Kidney (tissue), 14 donors: ENCODE results near the gene LRRFIP1. TPM values are rescaled to one million over a fixed set of nuclear protein-coding genes. Genes with fewer than 3 reads are reported as not detected.
A peak's percentile ranks its signal among the peaks of the same experiment; 100 is the strongest.

Experiments
- DNase-seq, 5 donors: peaks; one replicate each; pipeline ENCODE4 v3.0.0-alpha.2; 2013 to 2020
- FAIRE-seq: peaks from 2 replicates; lab custom pipeline; 2012; peaks lifted over from hg19 to GRCh38; lab: Jason Lieb, UNC
- H3K27ac ChIP-seq, 2 donors: one replicate each; pipeline ENCODE4 v1.7.0; 2013; ENCODE audit warnings: low read depth in 2 of 2, low read length in 2 of 2, inconsistent platforms in 1 of 2
- H3K27me3 ChIP-seq: one replicate; pipeline ENCODE4 v1.7.1; 2013; ENCODE audit warnings: low read length, inconsistent platforms; ENCODE audit not compliant: control insufficient read depth, insufficient read depth
- H3K36me3 ChIP-seq, 3 donors: one replicate each; pipeline versions ENCODE4 v1.7.0 to v1.7.1; 2013; ENCODE audit warnings: low read length in 3 of 3, control low read depth in 1 of 3, inconsistent platforms in 1 of 3; ENCODE audit not compliant: insufficient read depth in 3 of 3, control insufficient read depth in 2 of 3
- H3K4me1 ChIP-seq, 3 donors: one replicate each; pipeline versions ENCODE4 v1.7.0 to v1.7.1; 2013; ENCODE audit warnings: low read length in 3 of 3, inconsistent platforms in 1 of 3, low read depth in 1 of 3; ENCODE audit not compliant: control insufficient read depth in 2 of 3, insufficient read depth in 2 of 3
- H3K4me3 ChIP-seq, 3 donors: one replicate each; pipeline versions ENCODE4 v1.7.0 to v1.8.1; 2013; ENCODE audit warnings: low read length in 3 of 3, control low read depth in 1 of 3, inconsistent platforms in 1 of 3
- H3K9ac ChIP-seq, 3 donors: one replicate each; pipeline versions ENCODE4 v1.7.0 to v1.7.1; 2013; ENCODE audit warnings: low read length in 3 of 3, control low read depth in 1 of 3, inconsistent platforms in 1 of 3
- H3K9me3 ChIP-seq, 3 donors: one replicate each; pipeline versions ENCODE4 v1.7.0 to v1.7.1; 2013; ENCODE audit warnings: low read length in 3 of 3, control low read depth in 1 of 3, inconsistent platforms in 1 of 3; ENCODE audit not compliant: control insufficient read depth in 2 of 3, insufficient read depth in 1 of 3
- intact Hi-C: fragments of 100-400 bp; cut with DNase I; formaldehyde crosslinking; loops from one replicate; pipeline ENCODE4 v1.11.1; 2022
- polyA plus RNA-seq: library from polyadenylated mRNA; stranded (reverse); fragments of 350-450 nt; fragmentation: Illumina TruSeq; extraction: RNeasy Lipid Tissue Mini Kit (QIAGEN cat#74804); gene quantifications from one replicate; pipeline ENCODE4 v1.2.3, GENCODE V29; 2014; ENCODE audit warnings: low read depth, low replicate concordance; ENCODE audit not compliant: insufficient read depth
- total RNA-seq: library from RNA; stranded (reverse); fragmentation: NEBNext Ultra II Directional; extraction: Animal tissue kit (Norgen Biotek cat#: 25700); gene quantifications from one replicate; pipeline ENCODE4 v1.2.1, GENCODE V29; 2021
- TF ChIP-seq, protein P1 (sequence below): IDR thresholded peaks from 3 replicates; pipeline ENCODE4 v1.5.1; 2012; ENCODE audit warnings: mild to moderate bottlenecking, moderate library complexity, borderline replicate concordance; ENCODE audit not compliant: insufficient read depth; ENCODE audit errors: extremely low read depth
- donor health status: control.
- donor health status: control.
- donor health status: control.
- donor health status: control.
- donor health status: control.
- donor health status: DM: yes; HTN: yes; CAD: no.
- donor health status: Normal renal cell carcinoma (clear cell type).

The LRRFIP1 gene
- total and polyA plus RNA-seq, 2 donors from 2014 or later: 39.1 to 204 TPM

DNA sequence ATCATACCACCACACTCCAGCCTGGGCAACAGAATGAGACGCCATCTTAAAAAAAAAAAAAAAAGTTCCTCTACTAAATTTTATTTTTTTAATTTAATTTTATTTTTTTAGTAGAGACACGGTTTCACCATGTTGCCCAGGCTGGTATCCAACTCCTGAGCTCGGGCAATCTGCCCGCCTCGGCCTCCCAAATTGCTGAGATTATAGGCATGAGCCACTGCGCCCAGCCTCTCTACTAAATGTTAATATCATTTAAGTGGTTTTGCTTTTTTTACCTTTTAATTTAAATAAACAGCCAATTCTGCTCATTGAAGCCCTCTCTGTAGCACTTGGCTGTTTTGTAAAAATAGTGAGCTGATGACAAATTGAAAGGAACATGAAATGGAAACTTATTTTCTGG is 46.1 kb upstream of the LRRFIP1 start:
- intact Hi-C loops: loop anchor here (10.0 kb wide), 1 partner anchor 163 kb away; no protein-coding TSS in a partner anchor
- no peaks in the 10 kb centered on the region for H3K9me3 ChIP-seq
- H3K4me1 ChIP-seq: peaks cover 0 to 16% (median 7%) of the 10 kb centered on the region in 3 donors
- H3K27me3 ChIP-seq: no peaks in the 10 kb centered on the region
- H3K36me3 ChIP-seq: peaks cover 0 to 19% (median 12%) of the 10 kb centered on the region in 3 donors
- DNase-seq (peak in 1 of 5 donors; percentile 53), FAIRE-seq (no peak)
- TF ChIP-seq, protein P1, sequence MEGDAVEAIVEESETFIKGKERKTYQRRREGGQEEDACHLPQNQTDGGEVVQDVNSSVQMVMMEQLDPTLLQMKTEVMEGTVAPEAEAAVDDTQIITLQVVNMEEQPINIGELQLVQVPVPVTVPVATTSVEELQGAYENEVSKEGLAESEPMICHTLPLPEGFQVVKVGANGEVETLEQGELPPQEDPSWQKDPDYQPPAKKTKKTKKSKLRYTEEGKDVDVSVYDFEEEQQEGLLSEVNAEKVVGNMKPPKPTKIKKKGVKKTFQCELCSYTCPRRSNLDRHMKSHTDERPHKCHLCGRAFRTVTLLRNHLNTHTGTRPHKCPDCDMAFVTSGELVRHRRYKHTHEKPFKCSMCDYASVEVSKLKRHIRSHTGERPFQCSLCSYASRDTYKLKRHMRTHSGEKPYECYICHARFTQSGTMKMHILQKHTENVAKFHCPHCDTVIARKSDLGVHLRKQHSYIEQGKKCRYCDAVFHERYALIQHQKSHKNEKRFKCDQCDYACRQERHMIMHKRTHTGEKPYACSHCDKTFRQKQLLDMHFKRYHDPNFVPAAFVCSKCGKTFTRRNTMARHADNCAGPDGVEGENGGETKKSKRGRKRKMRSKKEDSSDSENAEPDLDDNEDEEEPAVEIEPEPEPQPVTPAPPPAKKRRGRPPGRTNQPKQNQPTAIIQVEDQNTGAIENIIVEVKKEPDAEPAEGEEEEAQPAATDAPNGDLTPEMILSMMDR: no peak
- no peak overlapping the region for H3K4me3 ChIP-seq
- peak overlapping the region in 1 of 3 donors; percentile 35 for H3K9ac ChIP-seq
- H3K27ac ChIP-seq: no peak overlapping the region

DNA sequence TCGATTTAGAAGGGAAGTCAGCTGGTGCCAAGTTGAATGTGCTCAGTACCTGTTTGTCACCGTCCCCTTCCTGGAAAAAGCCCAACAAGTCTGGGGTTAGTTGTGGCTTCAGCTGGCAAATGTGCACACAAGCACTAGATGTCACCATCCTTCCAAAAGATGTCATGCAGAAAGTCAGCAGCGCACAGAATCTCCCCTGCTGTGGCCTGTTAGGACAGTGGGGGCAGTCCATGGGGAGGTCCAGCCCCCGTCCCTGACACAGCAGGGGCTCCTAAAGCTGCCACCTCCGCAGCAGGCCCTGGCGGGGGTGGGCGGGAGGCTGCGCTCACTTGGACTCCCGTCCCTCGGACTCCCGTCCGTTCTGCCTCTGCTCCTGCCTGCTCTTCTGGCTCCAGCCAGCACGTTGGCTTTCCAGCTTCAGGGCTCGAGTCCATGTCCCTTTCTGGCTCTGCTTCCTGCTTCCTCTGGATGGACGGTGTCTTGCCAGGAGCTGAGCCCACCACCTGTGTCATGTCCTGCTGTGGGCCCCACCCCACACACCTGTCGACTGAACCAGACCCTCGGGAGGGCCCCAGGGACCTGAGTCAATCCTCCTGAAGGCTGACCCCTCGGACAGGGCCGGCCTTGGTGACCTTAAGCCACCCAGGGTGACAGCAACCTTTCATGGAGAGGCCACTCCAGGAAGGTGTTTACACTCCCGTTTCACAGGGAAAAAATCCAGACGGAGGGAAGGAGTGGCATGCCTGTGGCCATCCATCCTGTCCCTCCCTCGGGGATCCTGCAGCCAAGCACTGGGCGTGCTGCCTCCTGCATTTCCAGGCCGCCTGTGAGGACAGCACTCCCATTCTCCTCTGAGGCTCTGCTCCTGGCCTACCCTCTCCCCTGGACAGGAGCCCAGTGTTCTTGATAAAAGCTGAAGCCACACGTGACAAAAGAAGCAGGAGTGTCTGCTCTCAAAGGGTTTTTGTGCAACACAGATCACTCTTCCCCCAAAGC is 45.3 kb upstream of the LRRFIP1 start:
- no peak overlapping the region for H3K4me3 ChIP-seq
- peaks cover 0 to 16% (median 9%) of the 10 kb centered on the region in 3 donors for H3K36me3 ChIP-seq
- FAIRE-seq: no peak
- TF ChIP-seq, protein P1: peak; percentile 80
- intact Hi-C loops: loop anchor here (10.0 kb wide), 1 partner anchor 163 kb away; no protein-coding TSS in a partner anchor
- DNase-seq: peak; percentile 77 to 89 (median 80)
- no peaks in the 10 kb centered on the region for H3K27me3 ChIP-seq
- H3K9me3 ChIP-seq: no peaks in the 10 kb centered on the region
- H3K9ac ChIP-seq: peak overlapping the region in 1 of 3 donors; percentile 35
- H3K4me1 ChIP-seq: peaks cover 0 to 16% (median 7%) of the 10 kb centered on the region in 3 donors
- H3K27ac ChIP-seq: peak overlapping the region; percentile 48 to 62

DNA sequence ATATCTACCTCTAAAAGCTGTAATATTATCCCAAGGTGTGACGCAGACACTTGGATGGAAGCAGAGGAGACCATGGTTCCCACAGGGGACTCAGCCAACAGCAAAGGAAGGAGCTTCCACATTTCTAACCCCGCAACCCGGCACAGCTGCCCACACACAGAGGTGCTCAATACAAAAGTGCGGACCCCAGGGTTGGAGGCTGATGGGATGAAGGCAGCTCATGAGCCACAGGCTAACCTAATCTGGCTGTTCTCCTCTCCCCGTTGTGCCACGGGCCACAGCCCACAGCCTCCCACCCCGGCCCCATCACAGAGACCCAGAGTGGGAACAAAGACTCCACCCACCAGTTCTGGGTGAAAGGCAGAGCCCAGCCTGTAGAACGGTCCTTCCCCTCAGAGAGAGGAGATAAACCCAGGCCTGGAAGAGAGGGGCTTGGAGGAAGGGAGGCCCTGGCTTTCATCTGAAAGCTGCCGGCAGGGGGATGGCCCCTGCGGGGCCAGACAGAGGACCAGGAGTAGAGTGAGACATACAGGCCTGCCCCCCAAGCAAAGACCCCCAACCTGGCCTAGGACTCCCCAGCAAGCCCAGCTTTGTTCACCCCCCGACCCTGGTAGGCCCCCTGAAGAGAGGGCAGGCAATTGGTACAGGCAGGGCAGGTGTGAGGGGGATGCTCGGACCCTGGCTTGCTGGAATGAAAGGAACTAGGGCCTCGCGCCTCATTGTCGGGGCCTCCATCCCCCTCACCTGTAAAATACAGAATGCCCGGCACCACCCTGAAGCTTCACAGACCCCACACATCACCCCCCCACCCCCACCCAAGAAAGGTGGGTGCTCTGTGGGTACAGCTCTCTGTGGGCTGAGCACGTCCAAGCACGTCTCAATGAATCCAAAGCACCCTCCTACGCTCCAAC is 43.7 kb upstream of the LRRFIP1 start:
- Histone ChIP-seq H3K27ac (no peak overlapping the region), H3K4me3 (no peak overlapping the region), H3K27me3 (no peaks in the 10 kb centered on the region), H3K9ac (no peak overlapping the region), H3K36me3 (peaks cover 0 to 10% (median 4%) of the 10 kb centered on the region in 3 donors), H3K9me3 (no peaks in the 10 kb centered on the region), H3K4me1 (peaks cover 0 to 12% (median 7%) of the 10 kb centered on the region in 3 donors)
- TF ChIP-seq, protein P1: no peak
- intact Hi-C loops: loop anchor here (10.0 kb wide), 1 partner anchor 161 kb away; no protein-coding TSS in a partner anchor
- no peak for FAIRE-seq
- DNase-seq: peak in 2 of 5 donors; percentile 38 to 57
